Measurements from ENCODE around the gene GJA4. TPM values are rescaled to one million over a fixed set of nuclear protein-coding genes. Genes with fewer than 3 reads are reported as not detected.

GJA4 gene
- total and polyA plus RNA-seq, 2 of the 8 experiments (the other 6 are each of a cell fraction or from before 2014, with no cell fraction given) = 3.2 to 3.9 TPM

- TF ChIP-seq NANOG (IDR thresholded peaks at IDR 0.05; ENCODE audit: insufficient read depth, low read depth, low read length, poor library complexity, severe bottlenecking) (no peak), CTCF (IDR thresholded peaks at IDR 0.05; ENCODE audit: control extremely low read depth in 1 of 3, insufficient read depth in 1 of 3, low read depth in 1 of 3, low read length in 3 of 3) (no peak)
These were observed 35.4 kb upstream of the GJA4 start (continued) for GRCh38 chr1:34757386-34757785.
